Thyroid gland (tissue), 4 donors: ENCODE results near the gene MAP4K1.

Source experiments
- POLR2A ChIP-seq, 2 donors: fragments of 450-650 bp; IDR thresholded peaks; one replicate each; pipeline ENCODE4 v1.6.1; 2017; ENCODE audit warnings: antibody characterized with exemption in 2 of 2, mild to moderate bottlenecking in 2 of 2, moderate library complexity in 1 of 2
- TF ChIP-seq, protein P1 (sequence below), 6 experiments: fragments of 200-600 bp in 3 of 6; fragments of 450-650 bp in 3 of 6; sonication (generic) in 3 of 6; IDR thresholded peaks; one replicate each; pipeline ENCODE4 v1.5.1; 2016 to 2019; ENCODE audit warnings: antibody characterized with exemption in 6 of 6, mild to moderate bottlenecking in 2 of 6, inconsistent platforms in 1 of 6, moderate library complexity in 1 of 6

DNA sequence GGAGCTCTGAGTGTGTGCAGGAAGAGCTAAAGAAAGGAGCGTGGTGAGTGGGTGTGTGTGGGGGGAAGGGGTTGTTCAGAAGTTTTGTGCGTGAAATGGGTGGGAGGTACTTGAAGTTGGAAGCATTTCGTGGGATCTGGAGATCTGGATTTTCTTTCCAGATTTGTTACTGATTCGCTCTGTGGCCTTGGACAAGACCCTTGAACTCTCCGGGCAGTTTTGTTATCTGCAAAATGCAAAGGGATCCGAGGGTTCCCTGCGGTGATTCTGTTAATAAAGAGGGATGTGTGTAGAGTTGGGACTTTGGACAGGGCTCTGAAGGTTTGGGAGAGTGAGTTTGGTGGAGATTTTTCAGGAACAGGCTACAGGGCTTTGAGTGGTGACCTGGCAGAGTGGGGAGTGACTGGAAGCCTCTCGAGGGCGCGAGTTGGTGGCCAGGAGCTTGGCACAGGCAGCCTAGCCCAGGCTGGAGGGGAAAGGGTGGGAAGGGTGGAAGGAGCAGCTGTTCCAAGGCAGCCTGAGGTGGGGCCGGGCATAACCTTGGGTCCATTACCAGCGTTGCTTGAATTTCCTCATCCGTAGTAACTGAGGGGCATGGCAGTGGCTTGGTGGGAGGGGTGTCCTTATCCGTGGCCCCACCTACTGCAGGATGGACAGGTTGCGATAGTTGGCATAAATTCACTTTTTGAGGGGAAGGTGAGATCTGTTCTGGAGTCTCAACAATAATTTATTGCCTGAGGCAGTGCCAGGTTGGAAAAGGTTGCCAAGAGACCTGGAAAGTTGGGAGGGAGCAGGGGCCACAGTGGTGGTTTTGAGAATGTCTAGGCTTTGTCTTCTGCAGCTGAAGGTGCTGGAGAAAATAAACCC is 31.8 kb upstream of the MAP4K1 start:
- TF ChIP-seq, protein P1, sequence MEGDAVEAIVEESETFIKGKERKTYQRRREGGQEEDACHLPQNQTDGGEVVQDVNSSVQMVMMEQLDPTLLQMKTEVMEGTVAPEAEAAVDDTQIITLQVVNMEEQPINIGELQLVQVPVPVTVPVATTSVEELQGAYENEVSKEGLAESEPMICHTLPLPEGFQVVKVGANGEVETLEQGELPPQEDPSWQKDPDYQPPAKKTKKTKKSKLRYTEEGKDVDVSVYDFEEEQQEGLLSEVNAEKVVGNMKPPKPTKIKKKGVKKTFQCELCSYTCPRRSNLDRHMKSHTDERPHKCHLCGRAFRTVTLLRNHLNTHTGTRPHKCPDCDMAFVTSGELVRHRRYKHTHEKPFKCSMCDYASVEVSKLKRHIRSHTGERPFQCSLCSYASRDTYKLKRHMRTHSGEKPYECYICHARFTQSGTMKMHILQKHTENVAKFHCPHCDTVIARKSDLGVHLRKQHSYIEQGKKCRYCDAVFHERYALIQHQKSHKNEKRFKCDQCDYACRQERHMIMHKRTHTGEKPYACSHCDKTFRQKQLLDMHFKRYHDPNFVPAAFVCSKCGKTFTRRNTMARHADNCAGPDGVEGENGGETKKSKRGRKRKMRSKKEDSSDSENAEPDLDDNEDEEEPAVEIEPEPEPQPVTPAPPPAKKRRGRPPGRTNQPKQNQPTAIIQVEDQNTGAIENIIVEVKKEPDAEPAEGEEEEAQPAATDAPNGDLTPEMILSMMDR (IDR thresholded peaks at IDR 0.05): no peak
- peak; percentile 4 to 80 for TF ChIP-seq POLR2A (IDR thresholded peaks at IDR 0.05)
